D721Med (cell line): ENCODE measurements around the gene ZMYND11.
"Not testable (repeated sequence)": the region's sequence is repeated elsewhere in the genome, so short reads cannot be mapped to it uniquely, and the experiment has no call there.

ENCODE experiments used
- DNase-seq: peaks from one replicate; pipeline ENCODE4 v3.0.0; 2011; ENCODE audit warnings: low spot score; ENCODE audit not compliant: insufficient read length
- FAIRE-seq: peaks from 2 replicates; lab custom pipeline; 2011; peaks lifted over from hg19 to GRCh38; lab: Jason Lieb, UNC
- TF ChIP-seq, protein P1 (sequence below): IDR thresholded peaks from 2 replicates; pipeline ENCODE4 v1.5.1; 2012; ENCODE audit warnings: mild to moderate bottlenecking, control low read depth; ENCODE audit not compliant: insufficient read depth; ENCODE audit errors: missing control alignments

Gene ZMYND11

DNA sequence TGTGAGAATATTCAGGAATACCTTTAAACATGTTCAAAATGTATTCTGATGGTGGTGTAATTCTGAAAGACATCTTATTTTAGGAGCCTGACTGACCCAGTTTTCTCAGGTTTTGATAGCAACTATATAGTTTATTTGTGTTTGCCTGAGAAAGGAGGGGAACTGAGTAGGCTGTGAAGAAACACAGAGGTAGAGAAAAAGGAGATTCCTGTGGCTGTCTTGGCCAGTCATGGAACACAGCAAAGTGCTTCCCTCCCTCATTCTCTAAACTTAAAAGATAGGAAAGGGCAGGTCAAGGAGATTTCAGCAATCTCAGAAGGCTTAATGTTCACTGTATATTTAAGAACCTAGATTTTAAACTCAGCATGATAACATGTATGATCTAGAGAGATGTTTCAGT, 43.5 kb downstream of the ZMYND11 start:
- FAIRE-seq (no peak), DNase-seq (no peak)
- TF ChIP-seq, protein P1, sequence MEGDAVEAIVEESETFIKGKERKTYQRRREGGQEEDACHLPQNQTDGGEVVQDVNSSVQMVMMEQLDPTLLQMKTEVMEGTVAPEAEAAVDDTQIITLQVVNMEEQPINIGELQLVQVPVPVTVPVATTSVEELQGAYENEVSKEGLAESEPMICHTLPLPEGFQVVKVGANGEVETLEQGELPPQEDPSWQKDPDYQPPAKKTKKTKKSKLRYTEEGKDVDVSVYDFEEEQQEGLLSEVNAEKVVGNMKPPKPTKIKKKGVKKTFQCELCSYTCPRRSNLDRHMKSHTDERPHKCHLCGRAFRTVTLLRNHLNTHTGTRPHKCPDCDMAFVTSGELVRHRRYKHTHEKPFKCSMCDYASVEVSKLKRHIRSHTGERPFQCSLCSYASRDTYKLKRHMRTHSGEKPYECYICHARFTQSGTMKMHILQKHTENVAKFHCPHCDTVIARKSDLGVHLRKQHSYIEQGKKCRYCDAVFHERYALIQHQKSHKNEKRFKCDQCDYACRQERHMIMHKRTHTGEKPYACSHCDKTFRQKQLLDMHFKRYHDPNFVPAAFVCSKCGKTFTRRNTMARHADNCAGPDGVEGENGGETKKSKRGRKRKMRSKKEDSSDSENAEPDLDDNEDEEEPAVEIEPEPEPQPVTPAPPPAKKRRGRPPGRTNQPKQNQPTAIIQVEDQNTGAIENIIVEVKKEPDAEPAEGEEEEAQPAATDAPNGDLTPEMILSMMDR, result no peak

DNA sequence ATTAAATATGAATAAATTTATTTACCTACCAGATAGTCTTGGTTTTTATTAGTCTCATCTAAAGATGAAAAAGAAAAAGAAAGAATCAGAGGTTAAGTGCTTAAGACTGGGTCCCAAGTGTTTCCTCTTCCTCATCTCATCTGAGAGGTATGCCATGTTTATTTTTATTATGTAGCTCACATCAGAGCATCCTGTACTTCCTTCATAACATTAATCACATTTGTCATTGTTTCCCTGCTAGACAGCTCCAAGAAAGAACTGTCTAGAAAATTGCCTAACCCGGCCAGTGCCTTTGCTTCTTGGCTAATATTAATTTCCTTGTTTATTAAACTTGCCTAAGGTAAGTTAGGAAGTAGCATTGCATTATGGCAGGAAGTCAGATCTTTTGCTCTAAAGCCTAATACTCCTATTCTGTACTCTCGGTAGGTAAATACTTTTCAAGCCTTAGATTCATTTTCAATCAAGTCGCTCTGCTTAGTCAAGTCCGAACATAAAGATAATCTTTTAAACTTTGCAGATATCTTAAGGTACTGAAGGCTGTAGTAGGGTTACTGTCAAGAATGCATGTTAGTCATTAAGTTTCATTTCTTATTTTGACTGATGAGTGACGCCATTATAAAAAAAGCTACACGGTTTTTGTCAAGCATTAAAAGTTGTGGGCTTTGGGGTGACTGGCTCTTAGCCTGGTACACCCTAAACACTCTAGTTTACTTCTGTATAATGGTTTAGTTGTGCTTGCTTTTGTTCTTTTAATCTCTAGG, 47.4 kb downstream of the ZMYND11 start:
- FAIRE-seq, result no peak
- TF ChIP-seq, protein P1, result no peak
- no peak for DNase-seq

DNA sequence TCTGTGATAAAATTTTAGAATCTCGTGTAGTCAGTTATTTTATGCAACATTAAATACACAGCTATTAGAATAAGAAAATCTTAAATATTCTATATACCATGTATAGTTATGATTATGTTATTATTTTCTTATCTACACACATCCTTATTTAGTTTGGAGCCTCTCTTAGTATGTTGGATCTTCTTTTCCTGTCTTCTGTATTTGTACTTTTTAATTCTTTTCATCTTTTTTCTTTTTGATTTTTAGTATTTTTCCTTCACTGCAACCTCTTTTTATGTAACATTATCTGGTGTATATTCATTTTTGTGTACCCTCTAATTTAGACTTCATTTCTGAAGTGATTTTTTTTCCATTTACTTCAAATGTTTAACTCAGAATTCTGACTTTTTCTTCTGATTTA, 48.9 kb downstream of the ZMYND11 start:
- DNase-seq, result no peak
- TF ChIP-seq, protein P1, result no peak
- FAIRE-seq, result no peak

DNA sequence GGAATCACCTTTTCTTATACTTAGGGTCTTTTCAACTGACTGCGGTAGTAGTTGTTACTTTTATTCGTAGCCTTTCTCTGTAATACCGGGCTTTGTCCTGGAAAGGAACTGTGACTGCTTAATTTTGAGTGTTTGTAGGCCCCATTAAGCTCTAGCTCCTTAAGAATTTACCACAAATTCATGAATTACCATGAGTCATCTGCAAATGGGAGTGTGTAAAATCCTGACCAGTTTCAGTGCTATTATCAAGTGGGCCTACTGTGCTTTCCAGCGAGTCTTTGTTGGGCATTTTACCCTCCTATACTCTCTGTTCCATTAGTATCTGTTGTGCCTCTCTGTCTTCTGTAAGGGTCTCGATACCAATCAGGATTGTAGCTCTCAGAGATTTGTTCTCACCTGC, 49.7 kb downstream of the ZMYND11 start:
- DNase-seq (no peak), FAIRE-seq (no peak)
- TF ChIP-seq, protein P1, result no peak

DNA sequence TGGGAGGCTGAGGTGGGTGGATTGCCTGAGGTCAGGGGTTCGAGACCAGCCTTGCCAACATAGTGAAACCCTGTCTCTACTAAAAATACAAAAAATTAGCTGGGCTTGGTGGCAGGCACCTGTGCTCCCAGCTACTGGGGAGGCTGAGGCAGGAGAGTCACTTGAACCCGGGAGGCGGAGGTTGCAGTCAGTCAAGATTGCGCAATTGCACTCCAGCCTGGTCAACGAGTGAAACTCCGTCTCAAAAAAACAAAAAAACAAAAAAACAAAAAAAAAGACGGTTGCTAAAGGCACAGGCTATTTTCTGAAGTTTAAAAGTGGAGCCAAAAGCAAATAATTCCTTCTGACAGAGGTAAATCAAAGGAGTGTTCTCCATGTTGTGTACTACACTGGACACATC, 50.3 kb downstream of the ZMYND11 start:
- not testable (repeated sequence) for FAIRE-seq

DNA sequence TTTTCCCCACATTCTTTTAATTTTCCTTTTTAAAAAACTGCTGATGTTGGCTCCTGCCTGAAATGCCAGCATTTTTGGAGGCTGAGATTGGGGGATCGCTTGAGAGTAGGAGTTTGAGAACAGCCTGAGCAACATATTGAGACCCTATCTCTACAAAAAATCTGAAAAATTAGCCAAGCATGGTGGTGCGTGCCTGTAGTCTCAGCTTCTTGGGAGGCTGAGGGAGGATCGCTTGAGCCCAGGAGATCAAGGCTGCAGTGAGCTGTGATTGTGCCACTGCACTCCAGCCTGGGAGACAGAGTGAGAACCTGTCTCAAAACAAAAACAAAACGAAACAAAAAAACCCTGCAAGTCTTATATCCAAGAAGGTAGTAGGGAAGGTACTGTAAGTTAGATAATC, 51.7 kb downstream of the ZMYND11 start:
- DNase-seq (no peak), FAIRE-seq (no peak)
- TF ChIP-seq, protein P1, result no peak

More for the DNA sequence above, 50.3 kb downstream of the ZMYND11 start:
- not testable (repeated sequence) for DNase-seq

DNA sequence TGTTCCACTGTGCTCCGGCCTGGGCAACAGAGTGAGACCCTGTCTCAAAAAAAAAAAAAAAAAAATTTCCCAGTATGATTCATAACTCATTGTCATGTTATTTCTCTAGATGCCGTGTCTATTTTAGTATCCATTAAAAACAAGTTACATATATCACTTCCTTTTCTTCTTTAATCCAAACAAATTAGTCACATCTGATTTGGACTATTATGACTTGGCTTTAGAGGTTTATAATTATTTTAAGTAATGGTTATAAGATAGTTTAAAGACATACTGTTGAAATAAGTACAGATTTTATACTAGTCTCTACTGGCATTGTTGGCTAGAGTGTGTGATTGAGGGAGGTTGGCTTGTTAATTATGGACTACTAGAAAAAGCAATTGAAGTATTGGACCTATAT, 53.3 kb downstream of the ZMYND11 start:
- TF ChIP-seq, protein P1, result no peak
- DNase-seq, result no peak
- FAIRE-seq, result no peak
